Erythroblast (primary cell): Measurements from ENCODE around the gene NADK.
"Not testable (repeated sequence)": the region's sequence is repeated elsewhere in the genome, so short reads cannot be mapped to it uniquely, and the experiment has no call there.

ENCODE experiments used
- DNase-seq, 2 experiments: peaks; one replicate each; lab custom pipeline; 2025; lab: John Stamatoyannopoulos, UW
- GATA1 ChIP-seq: IDR thresholded peaks from 2 replicates; pipeline ENCODE4 v1.6.1; 2011; ENCODE audit warnings: low read depth, mild to moderate bottlenecking, control low read depth, low read length, moderate library complexity
- POLR2A ChIP-seq: IDR thresholded peaks from 2 replicates; pipeline ENCODE4 v1.6.1; 2011; ENCODE audit warnings: mild to moderate bottlenecking, low read length

NADK gene

DNA sequence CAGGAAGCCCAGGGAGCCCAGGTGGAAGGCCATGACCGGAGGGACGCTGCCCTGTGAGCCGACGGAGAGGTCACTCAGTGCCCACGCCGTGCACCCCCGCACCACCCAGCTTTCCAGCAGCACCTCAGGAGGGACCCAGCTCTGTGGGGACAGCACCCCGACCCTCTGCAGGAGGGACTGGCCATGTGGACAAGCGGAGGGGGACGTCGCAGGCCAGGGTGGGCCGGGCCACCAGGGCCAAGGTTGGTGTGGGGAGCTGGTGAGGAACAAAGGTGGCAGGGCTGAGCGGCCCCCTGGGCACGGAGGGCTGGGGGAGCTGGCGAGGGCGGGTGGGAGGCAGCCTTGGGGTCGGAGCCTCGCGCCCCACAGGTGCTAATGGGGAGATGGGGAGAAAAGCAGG lies 22.8 kb downstream of the NADK start:
- TF ChIP-seq POLR2A (no peak), GATA1 (no peak)
- no peak for DNase-seq

DNA sequence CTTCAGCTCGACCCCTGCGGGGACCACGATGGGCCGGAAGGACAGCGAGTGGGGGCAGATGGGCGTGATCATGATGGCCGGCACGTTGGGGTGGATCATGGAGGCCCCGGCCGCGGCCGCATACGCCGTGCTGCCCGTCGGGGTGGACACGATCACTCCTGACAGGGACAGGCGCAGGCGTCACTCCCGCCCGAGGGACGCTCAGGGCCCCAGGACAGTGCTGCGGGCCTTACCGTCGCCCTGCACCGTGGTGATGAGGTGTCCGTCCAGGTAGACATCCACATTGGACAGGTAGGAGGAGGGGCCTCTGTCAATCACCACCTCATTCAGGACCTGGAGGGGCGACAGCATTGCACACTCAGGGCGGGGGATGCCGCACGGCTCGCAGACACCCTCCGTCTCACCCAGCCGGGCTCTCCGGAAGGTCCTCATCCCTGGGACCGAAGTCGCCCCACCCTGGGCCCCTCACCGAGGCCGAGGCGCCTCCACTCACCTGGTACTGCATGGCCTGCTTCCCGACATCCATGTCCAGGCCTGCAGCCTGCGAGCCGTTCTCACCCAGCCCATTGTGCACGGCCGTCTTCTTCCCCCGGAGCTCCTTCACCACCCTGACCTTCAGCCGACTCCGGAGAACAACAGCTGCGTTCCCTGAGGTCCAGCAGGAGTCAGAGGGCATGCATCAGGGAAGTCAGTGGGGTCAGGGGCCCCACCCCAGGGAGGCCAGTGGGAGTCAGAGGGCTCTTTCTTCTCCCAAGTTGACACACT lies 24.0 kb downstream of the NADK start:
- TF ChIP-seq GATA1, result no peak
- TF ChIP-seq POLR2A, result no peak
- no peak for DNase-seq

- DNase-seq, result no peak
- TF ChIP-seq POLR2A (no peak), GATA1 (no peak)
These were observed 24.7 kb downstream of the NADK start for GRCh38 chr1:1753607-1754005.

- TF ChIP-seq GATA1, result no peak
- no peak for TF ChIP-seq POLR2A
- no peak for DNase-seq
These were observed 25.3 kb downstream of the NADK start for GRCh38 chr1:1752636-1753606.

DNA sequence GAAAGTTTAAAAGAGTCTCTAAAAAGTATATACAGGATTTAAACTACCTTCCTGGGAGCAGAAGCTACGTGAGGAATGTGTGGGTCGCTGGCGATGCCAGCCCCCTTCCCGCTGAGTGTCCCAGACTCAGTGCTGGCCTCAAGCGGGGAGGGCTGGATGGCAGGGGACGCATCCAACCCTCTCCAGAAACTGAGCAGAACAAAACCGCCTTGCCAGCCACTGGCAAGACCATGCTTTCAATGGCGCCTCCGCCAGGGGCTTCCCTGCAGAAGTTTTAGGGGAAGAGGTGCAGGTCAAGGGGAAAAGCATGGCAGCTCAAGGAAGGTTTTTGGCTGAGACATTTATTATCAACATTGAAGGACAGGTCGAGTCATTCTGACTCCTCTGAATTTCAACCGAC lies 26.1 kb downstream of the NADK start:
- no peak for DNase-seq
- TF ChIP-seq GATA1 (no peak), POLR2A (no peak)

- DNase-seq, result not testable (repeated sequence)
These were observed 28.3 kb downstream of the NADK start for GRCh38 chr1:1749941-1750340.

GRCh38 chr1:1748686-1749321 lies 29.5 kb downstream of the NADK start:
- no peak for TF ChIP-seq POLR2A
- no peak for TF ChIP-seq GATA1
- no peak for DNase-seq

DNA sequence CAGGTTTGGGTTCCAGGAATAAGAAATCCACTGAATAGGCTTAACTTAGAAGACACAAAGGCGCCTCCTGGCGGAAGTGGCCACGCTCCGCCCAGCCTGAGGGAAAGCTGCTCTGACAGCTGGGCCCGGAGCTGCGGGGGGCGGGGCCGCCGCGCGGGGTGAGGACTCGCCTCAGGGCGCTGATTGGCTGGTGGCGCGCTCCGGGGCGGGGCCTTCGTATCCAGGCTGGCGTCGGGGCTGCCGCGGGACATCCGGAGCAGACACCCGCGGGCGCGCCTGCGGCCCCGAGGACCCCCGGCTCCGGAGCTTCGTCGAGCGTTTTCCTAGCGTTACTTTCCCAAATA lies 31.7 kb downstream of the NADK start:
- DNase-seq, result not testable (repeated sequence)

- DNase-seq, result peak; percentile 95
These were observed 32.4 kb downstream of the NADK start for GRCh38 chr1:1745651-1746565.

- DNase-seq, result not testable (repeated sequence)
These were observed 35.7 kb downstream of the NADK start for GRCh38 chr1:1742529-1742928.

GRCh38 chr1:1741013-1741412 lies 37.3 kb downstream of the NADK start:
- DNase-seq, result not testable (repeated sequence)

DNA sequence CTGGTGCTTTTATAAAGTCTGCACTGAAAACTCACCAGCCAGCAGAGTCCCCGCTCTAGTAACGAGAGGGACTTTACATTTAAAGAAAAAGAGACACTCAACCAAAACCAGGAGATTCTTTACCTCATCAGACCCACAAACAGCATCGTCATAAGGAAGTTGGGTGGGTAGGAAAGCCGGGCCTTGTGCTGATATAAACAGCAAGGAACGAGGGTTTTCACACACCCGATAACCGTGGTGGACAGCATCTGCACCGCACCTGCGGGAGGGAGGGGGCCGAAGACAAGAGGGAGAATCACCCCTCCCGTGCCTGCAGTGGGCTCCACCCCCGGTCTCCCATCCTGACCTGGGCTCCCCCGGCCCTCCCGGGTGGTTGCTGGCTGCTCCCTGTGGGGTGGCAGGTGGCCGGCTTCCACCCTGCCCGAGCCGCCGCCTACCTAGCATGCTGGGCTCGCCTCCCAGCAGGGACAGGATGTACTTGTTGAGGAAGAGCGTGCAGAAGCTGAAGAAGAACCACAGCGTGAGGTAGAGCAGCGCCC lies 39.4 kb downstream of the NADK start:
- not testable (repeated sequence) for DNase-seq

GRCh38 chr1:1737675-1738590 lies 40.3 kb downstream of the NADK start:
- not testable (repeated sequence) for DNase-seq
